IPS-15b (cell line): Measurements from ENCODE around the gene CTIF.

Source experiments
- H3K27me3 ChIP-seq: one replicate; pipeline ENCODE4 v1.6.1; 2013; ENCODE audit warnings: low read length; ENCODE audit not compliant: control insufficient read depth, insufficient read depth
- H3K36me3 ChIP-seq: one replicate; pipeline ENCODE4 v1.6.1; 2013; ENCODE audit warnings: low read length; ENCODE audit not compliant: control insufficient read depth, insufficient read depth
- H3K4me1 ChIP-seq: one replicate; pipeline ENCODE4 v1.6.1; 2013; ENCODE audit warnings: mild to moderate bottlenecking, low read length; ENCODE audit not compliant: control insufficient read depth, insufficient read depth
- H3K4me3 ChIP-seq: one replicate; pipeline ENCODE4 v1.5.1; 2013; ENCODE audit warnings: low read depth, low read length
- H3K9ac ChIP-seq: one replicate; pipeline ENCODE4 v1.6.1; 2013; ENCODE audit warnings: low read depth, mild to moderate bottlenecking, low read length
- H3K9me3 ChIP-seq: one replicate; pipeline ENCODE4 v1.6.1; 2013; ENCODE audit warnings: mild to moderate bottlenecking, low read length; ENCODE audit not compliant: control insufficient read depth, insufficient read depth

Gene CTIF

DNA sequence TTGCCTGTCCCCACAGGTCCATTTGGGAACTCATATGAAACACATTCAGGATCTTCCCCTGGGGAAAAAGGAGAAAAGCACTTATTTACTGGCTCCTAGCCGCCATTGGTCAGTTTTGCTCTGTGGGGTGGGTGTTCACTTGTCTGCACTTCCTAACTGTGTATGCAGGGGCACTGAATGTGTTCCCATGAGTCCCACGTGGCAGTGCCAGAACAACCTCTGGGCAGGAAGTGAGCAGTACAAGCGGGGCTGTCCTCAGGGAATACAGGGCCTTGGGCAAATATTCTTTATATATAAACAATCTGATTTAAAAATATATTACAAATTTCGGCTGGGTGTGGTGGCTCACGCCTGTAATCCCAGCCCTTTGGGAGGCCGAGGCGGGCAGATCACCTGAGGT is 21.8 kb upstream of the CTIF start:
- no peaks in the 10 kb centered on the region for H3K36me3 ChIP-seq
- H3K4me1 ChIP-seq: no peaks in the 10 kb centered on the region
- no peaks in the 10 kb centered on the region for H3K9me3 ChIP-seq
- no peak overlapping the region for H3K4me3 ChIP-seq
- peaks cover 2% of the 10 kb centered on the region for H3K27me3 ChIP-seq
- H3K9ac ChIP-seq: no peak overlapping the region

DNA sequence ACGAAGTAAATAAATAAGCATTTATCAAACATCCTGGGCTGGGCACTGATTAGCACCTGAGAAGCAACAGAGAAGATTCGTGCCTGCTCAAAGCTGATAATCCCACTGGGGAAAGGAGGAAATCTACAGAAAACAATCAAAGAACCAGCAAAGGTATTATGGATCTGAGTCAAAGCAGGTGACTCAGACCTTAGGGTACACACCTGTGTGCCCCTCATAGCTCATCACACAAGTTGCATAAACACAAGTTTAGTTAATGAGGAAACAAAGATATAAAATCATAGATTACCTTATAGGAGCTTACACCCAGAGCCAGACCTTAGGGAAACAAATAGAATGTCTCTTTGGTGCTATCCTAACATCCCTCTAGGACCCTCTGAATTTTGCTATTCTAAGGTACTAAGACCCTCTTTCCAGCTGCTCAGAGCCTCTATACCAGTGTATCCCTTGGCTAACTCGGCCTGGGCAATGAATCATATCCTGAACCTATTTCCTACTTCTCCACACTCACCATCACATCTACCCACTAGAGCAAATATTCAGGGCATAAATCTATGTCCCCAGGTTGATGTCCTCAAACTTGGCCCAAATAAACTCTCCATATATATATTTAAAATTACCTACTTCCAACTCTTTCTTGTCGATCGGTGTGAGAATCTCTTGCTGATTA is 19.3 kb upstream of the CTIF start:
- Histone ChIP-seq H3K27me3 (peaks cover 2% of the 10 kb centered on the region), H3K4me3 (no peak overlapping the region), H3K9ac (no peak overlapping the region), H3K9me3 (no peaks in the 10 kb centered on the region), H3K36me3 (no peaks in the 10 kb centered on the region), H3K4me1 (no peaks in the 10 kb centered on the region)

DNA sequence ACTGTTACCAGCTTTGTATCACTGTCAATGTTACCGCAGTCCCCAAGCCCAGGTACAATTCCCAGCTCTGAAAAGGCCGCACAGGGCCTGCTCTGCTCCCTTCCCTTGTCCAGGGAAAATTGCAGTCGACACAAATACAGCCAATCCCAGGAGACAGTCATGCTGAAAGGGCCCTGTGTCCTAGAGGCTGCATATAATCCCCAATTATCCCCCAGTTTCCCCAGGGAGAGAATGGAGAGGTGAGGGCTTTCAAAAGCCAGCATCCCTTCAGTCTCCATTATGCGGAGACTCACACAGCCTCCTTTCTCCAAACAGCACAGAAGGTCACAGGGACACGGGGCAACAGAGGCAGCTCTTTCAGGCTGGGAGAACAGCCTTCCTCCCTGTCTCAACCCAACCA is 17.1 kb upstream of the CTIF start:
- H3K4me3 ChIP-seq: no peak overlapping the region
- no peaks in the 10 kb centered on the region for H3K4me1 ChIP-seq
- no peaks in the 10 kb centered on the region for H3K36me3 ChIP-seq
- no peaks in the 10 kb centered on the region for H3K9me3 ChIP-seq
- H3K27me3 ChIP-seq: peaks cover 2% of the 10 kb centered on the region
- H3K9ac ChIP-seq: no peak overlapping the region

DNA sequence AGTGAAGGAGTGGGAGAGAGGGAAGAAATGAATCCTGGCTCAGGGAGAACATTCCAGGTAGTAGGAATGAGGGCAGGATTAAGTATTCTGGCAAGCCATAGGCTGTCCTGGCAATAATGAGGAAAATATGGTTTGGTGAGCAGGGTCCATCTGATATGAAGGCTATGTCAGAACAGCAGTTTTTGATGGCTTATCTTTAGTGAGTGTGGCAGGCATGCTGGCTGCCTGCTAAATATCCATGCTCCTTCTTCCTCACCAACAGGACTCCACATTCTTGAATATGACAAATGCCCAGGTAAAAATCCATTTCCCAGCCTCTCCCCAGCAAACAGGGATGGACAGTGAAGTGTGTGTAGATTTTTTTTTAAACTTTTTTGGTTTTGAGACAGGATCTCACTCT is 13.2 kb upstream of the CTIF start:
- Histone ChIP-seq H3K36me3 (no peaks in the 10 kb centered on the region), H3K4me3 (no peak overlapping the region), H3K4me1 (peaks cover under 1% of the 10 kb centered on the region), H3K9ac (no peak overlapping the region), H3K27me3 (peaks cover 2% of the 10 kb centered on the region), H3K9me3 (no peaks in the 10 kb centered on the region)

DNA sequence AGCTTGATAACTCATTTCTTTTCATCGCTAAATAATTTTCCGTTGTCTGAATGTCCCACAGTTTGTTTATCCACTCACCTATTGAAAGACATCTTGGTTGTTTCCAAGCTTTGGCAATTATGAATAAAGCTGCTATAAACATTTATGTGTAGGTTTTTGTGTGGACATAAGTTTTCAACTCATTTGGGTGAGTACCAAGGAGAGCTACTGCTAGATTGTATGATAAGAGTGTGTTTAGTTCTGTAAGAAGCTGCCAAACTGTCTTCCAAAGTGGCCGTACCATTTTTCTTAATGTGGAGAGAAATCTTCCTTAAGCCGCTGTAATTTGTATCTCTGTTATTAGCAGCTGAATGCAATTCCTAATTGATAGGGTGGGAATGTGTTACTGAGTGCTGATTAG is 11.4 kb upstream of the CTIF start:
- Histone ChIP-seq H3K9me3 (no peaks in the 10 kb centered on the region), H3K9ac (no peak overlapping the region), H3K4me1 (peaks cover 3% of the 10 kb centered on the region), H3K36me3 (no peaks in the 10 kb centered on the region), H3K4me3 (no peak overlapping the region), H3K27me3 (no peaks in the 10 kb centered on the region)

DNA sequence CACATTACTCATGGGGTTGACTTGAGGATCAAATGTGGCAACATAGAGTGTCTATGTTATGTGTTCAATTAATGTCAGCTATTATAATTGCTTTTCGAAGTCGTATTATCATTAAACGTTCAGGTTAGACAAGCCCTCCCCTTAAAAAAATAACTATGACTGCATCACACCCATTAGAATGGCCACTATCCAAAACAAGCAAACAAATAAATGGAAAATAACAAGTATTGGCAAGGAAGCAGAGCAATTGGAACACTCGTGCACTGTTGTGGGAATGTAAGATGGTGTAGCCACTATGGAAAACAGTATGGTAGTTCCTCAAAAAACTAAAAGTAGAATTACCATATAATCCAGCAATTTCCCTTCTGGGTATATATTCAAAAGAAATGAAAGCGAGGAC is 10.0 kb upstream of the CTIF start:
- Histone ChIP-seq H3K4me1 (peaks cover 3% of the 10 kb centered on the region), H3K4me3 (no peak overlapping the region), H3K27me3 (no peaks in the 10 kb centered on the region), H3K9ac (no peak overlapping the region), H3K36me3 (no peaks in the 10 kb centered on the region), H3K9me3 (no peaks in the 10 kb centered on the region)

DNA sequence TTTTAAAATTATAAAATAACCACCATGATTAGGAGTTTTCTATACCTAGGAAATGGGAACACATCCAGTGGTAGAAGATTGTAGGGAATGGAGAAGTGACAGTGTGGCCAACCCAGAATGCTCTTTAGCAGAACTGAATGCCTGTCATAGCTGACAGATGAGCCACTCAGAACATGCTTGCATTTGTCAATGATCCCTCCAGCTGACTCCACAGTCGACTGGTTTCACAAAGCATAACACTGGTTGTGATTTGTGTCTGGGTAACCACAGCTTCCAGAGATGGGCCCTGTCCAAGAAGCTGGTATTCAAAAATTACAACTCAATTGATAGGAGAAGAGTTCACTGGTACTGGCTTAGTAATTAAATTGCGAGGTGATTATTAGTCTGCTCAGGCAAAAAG is 9.0 kb upstream of the CTIF start:
- Histone ChIP-seq H3K9me3 (no peaks in the 10 kb centered on the region), H3K4me3 (no peak overlapping the region), H3K4me1 (peaks cover 3% of the 10 kb centered on the region), H3K36me3 (no peaks in the 10 kb centered on the region), H3K9ac (no peak overlapping the region), H3K27me3 (no peaks in the 10 kb centered on the region)

DNA sequence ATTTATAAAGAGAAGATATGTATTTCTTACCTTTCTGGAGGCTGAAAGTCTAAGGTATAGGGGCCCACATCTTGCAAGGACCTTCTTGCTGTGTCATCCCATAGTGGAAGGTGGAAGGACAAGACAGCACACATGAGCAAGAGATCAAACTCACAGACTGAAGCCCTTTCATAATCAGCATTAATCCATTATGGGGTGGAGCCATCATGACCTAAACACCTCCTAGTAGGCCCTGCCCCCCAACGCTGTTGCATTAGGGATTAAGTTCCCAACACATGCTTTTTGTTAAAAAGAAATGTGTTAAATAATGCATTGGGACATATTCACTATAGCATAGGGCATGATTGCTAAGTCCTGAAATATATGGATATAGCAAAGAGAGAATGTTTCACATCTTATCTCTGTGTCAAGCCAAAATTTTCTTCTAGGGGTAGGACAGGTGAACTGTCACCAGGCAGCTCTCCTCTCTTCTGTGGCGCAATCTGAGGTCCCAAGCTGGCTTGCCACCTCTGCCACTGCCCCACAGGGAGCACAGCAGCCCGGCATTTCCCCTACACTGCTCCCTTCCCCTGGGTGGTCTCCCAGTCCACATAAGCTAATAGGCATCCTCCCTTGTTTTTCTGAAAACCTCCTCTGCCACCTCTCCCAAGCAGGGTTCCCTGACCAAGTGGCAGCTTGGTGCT is 8.3 kb upstream of the CTIF start:
- Histone ChIP-seq H3K27me3 (peaks cover 5% of the 10 kb centered on the region), H3K4me1 (peaks cover 3% of the 10 kb centered on the region), H3K36me3 (no peaks in the 10 kb centered on the region), H3K4me3 (no peak overlapping the region), H3K9ac (no peak overlapping the region), H3K9me3 (no peaks in the 10 kb centered on the region)

DNA sequence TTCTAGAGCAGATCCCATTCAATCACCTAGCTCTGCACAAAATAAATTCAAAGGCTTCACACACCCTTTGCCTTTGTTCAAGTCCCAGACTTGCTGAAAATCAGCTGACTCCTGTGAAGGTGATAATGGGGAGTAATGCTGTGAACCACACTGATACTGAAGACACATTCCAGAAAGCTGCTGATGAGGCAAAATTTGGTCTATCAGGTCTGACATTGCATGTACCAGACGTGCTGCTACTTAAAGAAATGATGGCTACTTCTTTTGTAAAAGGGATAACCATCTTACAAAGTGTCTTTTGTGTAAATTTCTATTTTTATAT is 7.8 kb upstream of the CTIF start:
- peaks cover 3% of the 10 kb centered on the region for H3K4me1 ChIP-seq
- no peak overlapping the region for H3K9ac ChIP-seq
- H3K4me3 ChIP-seq: no peak overlapping the region
- no peaks in the 10 kb centered on the region for H3K9me3 ChIP-seq
- H3K27me3 ChIP-seq: peaks cover 5% of the 10 kb centered on the region
- no peaks in the 10 kb centered on the region for H3K36me3 ChIP-seq

DNA sequence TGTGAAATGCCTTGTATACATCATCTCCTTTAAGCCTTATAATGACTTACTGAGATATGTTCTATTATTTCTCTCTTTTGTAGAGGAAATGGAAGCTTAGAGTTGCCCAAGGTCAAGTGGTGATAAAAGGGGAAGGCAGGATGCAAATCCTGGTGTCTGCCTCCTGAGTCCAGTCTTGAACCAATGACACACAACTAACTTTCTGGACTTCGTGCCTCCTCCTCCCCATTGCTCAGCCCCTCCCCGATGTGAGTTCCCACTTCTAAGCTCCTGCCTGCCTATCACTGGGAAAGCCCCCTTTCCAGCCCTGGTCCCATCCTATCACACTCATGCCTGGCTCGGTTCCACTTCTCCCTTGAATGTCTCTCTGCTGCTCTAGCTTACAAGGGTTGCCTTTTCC is 6.9 kb upstream of the CTIF start:
- Histone ChIP-seq H3K9me3 (no peaks in the 10 kb centered on the region), H3K36me3 (no peaks in the 10 kb centered on the region), H3K4me1 (peaks cover 3% of the 10 kb centered on the region), H3K9ac (no peak overlapping the region), H3K4me3 (no peak overlapping the region), H3K27me3 (peaks cover 5% of the 10 kb centered on the region)

DNA sequence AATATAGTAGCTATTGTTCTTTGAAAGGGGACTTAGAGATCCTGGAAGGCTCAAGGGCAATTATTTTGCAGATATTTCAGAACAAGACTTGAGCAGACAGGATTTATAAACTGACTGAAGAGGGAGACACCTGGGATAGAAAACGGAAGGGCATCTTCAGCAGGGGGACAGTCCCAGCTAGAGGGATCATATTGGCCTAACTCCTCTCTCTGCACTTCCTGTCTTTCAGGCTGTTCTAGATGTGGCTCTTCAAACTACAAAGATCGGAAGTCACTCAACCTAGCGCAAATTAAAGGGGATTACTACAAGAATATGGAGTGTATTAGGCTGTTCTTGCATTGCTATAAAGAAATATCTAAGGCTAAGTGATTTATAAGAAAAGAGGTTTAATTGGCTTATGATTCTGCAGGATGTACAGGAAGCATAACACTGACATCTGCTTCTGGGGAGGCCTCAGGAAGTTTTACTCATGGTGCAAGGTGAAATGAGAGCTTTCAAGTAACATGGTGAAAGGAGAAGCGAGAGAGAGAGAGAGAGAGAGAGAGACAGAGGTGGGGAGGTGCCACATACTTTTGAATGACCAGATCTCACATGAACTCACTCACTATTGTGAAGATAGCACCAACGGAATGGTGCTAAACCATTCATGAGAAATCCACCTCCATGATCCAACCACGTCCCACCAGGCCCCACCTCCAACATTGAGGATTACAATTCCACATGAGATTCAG is 5.3 kb upstream of the CTIF start:
- Histone ChIP-seq H3K4me3 (no peak overlapping the region), H3K4me1 (peaks cover 6% of the 10 kb centered on the region), H3K9ac (no peak overlapping the region), H3K27me3 (peaks cover 5% of the 10 kb centered on the region), H3K9me3 (no peaks in the 10 kb centered on the region), H3K36me3 (no peaks in the 10 kb centered on the region)

DNA sequence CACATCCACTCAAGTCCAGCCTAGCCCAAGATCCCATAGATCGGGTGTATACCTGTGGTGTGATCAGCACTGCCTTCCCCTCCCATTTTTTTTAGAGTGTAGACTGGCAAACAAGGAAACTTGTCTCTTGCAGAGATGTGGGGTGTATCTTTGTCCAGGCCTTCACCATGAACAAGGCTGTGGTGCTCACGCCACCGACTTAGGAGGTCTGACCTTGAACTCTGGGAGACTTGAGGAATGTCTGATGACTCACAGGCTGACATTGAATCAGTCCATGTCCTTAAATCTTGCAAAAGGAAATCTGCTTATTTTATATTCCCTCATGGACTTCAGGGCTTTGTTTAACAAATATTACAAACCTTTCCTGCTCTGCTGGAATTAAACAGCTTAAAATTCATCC is 4.5 kb upstream of the CTIF start:
- Histone ChIP-seq H3K4me1 (peaks cover 6% of the 10 kb centered on the region), H3K9me3 (no peaks in the 10 kb centered on the region), H3K27me3 (peaks cover 5% of the 10 kb centered on the region), H3K4me3 (no peak overlapping the region), H3K36me3 (no peaks in the 10 kb centered on the region), H3K9ac (no peak overlapping the region)
